Esophagus (tissue), 2 donors: ENCODE measurements around the gene ZNF737. TPM values are rescaled to one million over a fixed set of nuclear protein-coding genes. Genes with fewer than 3 reads are reported as not detected.

ENCODE experiments used
- H3K27ac ChIP-seq, 2 donors: one replicate each; pipeline ENCODE4 v1.5.1; 2013; ENCODE audit warnings: low read depth in 2 of 2, mild to moderate bottlenecking in 2 of 2, inconsistent platforms in 1 of 2, low read length in 1 of 2, moderate library complexity in 1 of 2
- H3K27me3 ChIP-seq, 2 donors: one replicate each; pipeline ENCODE4 v1.6.1; 2013; ENCODE audit warnings: low read length in 2 of 2, control low read depth in 1 of 2, mild to moderate bottlenecking in 1 of 2; ENCODE audit not compliant: insufficient read depth in 2 of 2, control insufficient read depth in 1 of 2
- H3K36me3 ChIP-seq, 2 donors: one replicate each; pipeline ENCODE4 v1.6.1; 2013; ENCODE audit warnings: low read length in 1 of 2; ENCODE audit not compliant: control insufficient read depth in 2 of 2, insufficient read depth in 2 of 2
- H3K4me1 ChIP-seq, 2 donors: one replicate each; pipeline ENCODE4 v1.6.1; 2013; ENCODE audit warnings: low read length in 1 of 2; ENCODE audit not compliant: control insufficient read depth in 2 of 2, insufficient read depth in 2 of 2
- H3K4me3 ChIP-seq, 2 donors: one replicate each; pipeline ENCODE4 v1.5.1; 2013; ENCODE audit warnings: low read length in 2 of 2, mild to moderate bottlenecking in 2 of 2, low read depth in 1 of 2, moderate library complexity in 1 of 2
- H3K9me3 ChIP-seq, 2 donors: one replicate each; pipeline ENCODE4 v1.6.1; 2013; ENCODE audit warnings: mild to moderate bottlenecking in 2 of 2, low read depth in 1 of 2, low read length in 1 of 2, moderate library complexity in 1 of 2; ENCODE audit not compliant: control insufficient read depth in 2 of 2, insufficient read depth in 1 of 2
- WGBS, 2 donors: extraction: QIAGEN DNeasy Blood & Tissue Kit; methylation state at CpG; one replicate each; pipeline ENCODE4 v1.1.7; 2013; 5-methylcytosine and 5-hydroxymethylcytosine counted together
- polyA plus RNA-seq, 2 donors: library from polyadenylated mRNA; stranded (reverse); fragments of 200-250 nt; gene quantifications; one replicate each; pipeline ENCODE4 v1.2.3, GENCODE V29; 2013
- donor health status: healthy with polysubstance abuse.
- donor health status: Bipolar disorder and iron deficiency.

The ZNF737 gene
- polyA plus RNA-seq, 2 donors: 1.0 to 1.3 TPM

DNA sequence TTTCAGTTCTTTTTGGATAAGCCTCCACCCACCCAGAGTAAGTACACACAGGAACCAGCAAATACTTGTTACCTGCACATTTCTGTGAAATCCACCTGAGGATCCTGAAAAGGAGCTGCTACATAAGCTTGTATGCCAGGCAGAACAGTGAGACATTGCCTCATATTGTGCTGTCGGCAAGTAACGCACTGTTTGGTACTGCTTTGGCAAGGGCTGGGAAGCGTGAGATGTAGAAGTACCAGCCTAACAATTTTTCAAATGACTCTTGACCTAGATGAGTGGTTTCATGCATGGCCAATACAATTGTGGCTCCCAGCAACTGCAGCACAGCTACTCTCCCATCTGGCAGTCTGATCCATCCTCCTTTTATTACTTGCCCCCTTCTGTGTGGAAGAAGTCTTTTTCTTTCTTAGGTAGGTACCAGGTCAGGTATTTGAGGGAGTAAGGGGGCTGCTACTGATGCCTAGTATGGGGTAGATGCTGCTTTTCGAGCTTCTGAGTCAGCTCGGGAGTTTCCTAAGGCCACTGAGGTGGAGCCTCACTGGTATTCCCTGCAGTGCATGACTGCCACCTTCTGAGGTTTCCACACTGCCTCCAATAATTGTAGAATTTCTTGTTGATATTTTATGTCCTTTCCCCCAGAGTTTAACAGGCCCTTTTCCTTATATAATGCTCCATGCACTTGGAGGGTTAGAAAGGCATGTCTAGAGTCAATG lies 52.2 kb downstream of the ZNF737 start:
- Histone ChIP-seq H3K36me3 (no peaks in the 10 kb centered on the region), H3K27ac (no peak overlapping the region), H3K27me3 (no peaks in the 10 kb centered on the region), H3K9me3 (peaks cover 0 to 4% of the 10 kb centered on the region in 2 donors), H3K4me3 (no peak overlapping the region), H3K4me1 (no peaks in the 10 kb centered on the region)
- 69 to 79% methylated on average over 5 of the region's 5 CpGs for WGBS, 2 donors

DNA sequence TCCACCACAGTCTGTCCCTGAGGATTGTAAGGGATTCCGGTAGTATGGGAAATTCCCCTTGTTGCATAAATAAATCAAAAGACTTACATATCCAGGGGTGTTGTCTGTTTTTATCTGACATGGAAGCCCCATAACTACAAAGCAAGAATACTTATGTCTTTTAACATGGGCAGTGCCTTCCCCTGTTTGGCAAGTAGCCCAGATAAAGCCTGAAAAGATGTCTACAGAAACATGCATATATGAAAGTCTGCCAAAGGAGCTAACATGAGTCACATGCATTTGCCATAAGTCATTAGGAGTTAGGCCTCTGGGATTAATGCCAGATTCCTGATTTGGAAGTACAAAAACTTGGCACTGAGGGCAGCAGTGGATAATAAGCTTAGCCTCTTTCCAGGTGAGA lies 62.1 kb downstream of the ZNF737 start:
- H3K9me3 ChIP-seq: no peaks in the 10 kb centered on the region
- WGBS, 2 donors: 26 to 52% methylated on average over 1 of the region's 1 CpG

More for the DNA sequence above, 62.1 kb downstream of the ZNF737 start:
- no peak overlapping the region for H3K27ac ChIP-seq
- H3K36me3 ChIP-seq: no peaks in the 10 kb centered on the region
- no peaks in the 10 kb centered on the region for H3K27me3 ChIP-seq
- H3K4me3 ChIP-seq: no peak overlapping the region
- no peaks in the 10 kb centered on the region for H3K4me1 ChIP-seq

Other genes with a start within 250 kb of the ZNF737 start
- 1 to 10 TPM; 1.6 to 2.1 TPM for gene ZNF626, start 95.8 kb upstream of the ZNF737 start, polyA plus RNA-seq
- 1 to 10 TPM; 1.0 to 1.2 TPM for gene ZNF66, start 210.5 kb upstream of the ZNF737 start, polyA plus RNA-seq